SJSA1 (cell line): Measurements from ENCODE around the gene PPEF2. TPM values are rescaled to one million over a fixed set of nuclear protein-coding genes. Genes with fewer than 3 reads are reported as not detected.
"Not testable (repeated sequence)": the region's sequence is repeated elsewhere in the genome, so short reads cannot be mapped to it uniquely, and the experiment has no call there.

ENCODE experiments used
- DNase-seq, 2 experiments: peaks; one replicate each; pipeline ENCODE4 v3.0.0-alpha.2; 2015 to 2020; ENCODE audit warnings: low spot score in 2 of 2, low read depth in 1 of 2
- H3K27ac ChIP-seq: fragments of 250-450 bp; sonication (Bioruptor Pico); 2 replicates; pipeline ENCODE4 v1.5.1; 2020; ENCODE audit warnings: mild to moderate bottlenecking, moderate library complexity
- H3K27me3 ChIP-seq: fragments of 250-450 bp; sonication (Bioruptor Pico); replicated peaks from 2 replicates; pipeline ENCODE4 v1.5.1; 2020; ENCODE audit warnings: mild to moderate bottlenecking, moderate library complexity
- H3K36me3 ChIP-seq: fragments of 250-450 bp; sonication (Bioruptor Pico); 2 replicates; pipeline ENCODE4 v1.5.1; 2020; ENCODE audit warnings: mild to moderate bottlenecking
- H3K4me1 ChIP-seq: fragments of 250-450 bp; sonication (Bioruptor Pico); replicated peaks from 2 replicates; pipeline ENCODE4 v1.6.1; 2021; ENCODE audit warnings: mild to moderate bottlenecking
- H3K4me3 ChIP-seq: fragments of 250-450 bp; sonication (Bioruptor Pico); 2 replicates; pipeline ENCODE4 v1.5.1; 2020; ENCODE audit warnings: mild to moderate bottlenecking
- H3K9me3 ChIP-seq: fragments of 250-450 bp; sonication (Bioruptor Pico); replicated peaks from 2 replicates; pipeline ENCODE4 v1.5.1; 2020; ENCODE audit warnings: mild to moderate bottlenecking
- total RNA-seq: library from RNA; depleted of rRNA; stranded (reverse); fragments of >200 nt; shearing (Covaris generic); gene quantifications from 2 replicates; pipeline ENCODE4 v1.2.3, GENCODE V29; 2014

PPEF2 gene
- total RNA-seq, 1 experiment from 2014 or later = not detected

GRCh38 chr4:75916091-75916661 lies 13.9 kb upstream of the PPEF2 start:
- Histone ChIP-seq H3K4me1 (peaks cover 8% of the 10 kb centered on the region), H3K9me3 (no peaks in the 10 kb centered on the region), H3K27ac (no peak overlapping the region), H3K4me3 (no peak overlapping the region), H3K27me3 (no peaks in the 10 kb centered on the region), H3K36me3 (no peaks in the 10 kb centered on the region)
- peak in 1 of 2 experiments; percentile 64 for DNase-seq

GRCh38 chr4:75912968-75913367 lies 10.7 kb upstream of the PPEF2 start:
- Histone ChIP-seq H3K9me3 (no peaks in the 10 kb centered on the region), H3K36me3 (no peaks in the 10 kb centered on the region), H3K4me3 (no peak overlapping the region), H3K27ac (no peak overlapping the region), H3K4me1 (peaks cover 8% of the 10 kb centered on the region), H3K27me3 (no peaks in the 10 kb centered on the region)
- no peak for DNase-seq

- H3K27ac ChIP-seq, H3K4me3 ChIP-seq, DNase-seq, H3K9me3 ChIP-seq, H3K36me3 ChIP-seq, H3K4me1 ChIP-seq, H3K27me3 ChIP-seq: not testable (repeated sequence)
Measured at GRCh38 chr4:75910831-75911230, 8.6 kb upstream of the PPEF2 start.

- no peak overlapping the region for H3K27ac ChIP-seq
- H3K4me3 ChIP-seq = no peak overlapping the region
- DNase-seq = no peak
- no peaks in the 10 kb centered on the region for H3K9me3 ChIP-seq
- H3K27me3 ChIP-seq = no peaks in the 10 kb centered on the region
- no peaks in the 10 kb centered on the region for H3K4me1 ChIP-seq
- no peaks in the 10 kb centered on the region for H3K36me3 ChIP-seq
Measured at GRCh38 chr4:75909405-75909804, 7.2 kb upstream of the PPEF2 start.

DNA sequence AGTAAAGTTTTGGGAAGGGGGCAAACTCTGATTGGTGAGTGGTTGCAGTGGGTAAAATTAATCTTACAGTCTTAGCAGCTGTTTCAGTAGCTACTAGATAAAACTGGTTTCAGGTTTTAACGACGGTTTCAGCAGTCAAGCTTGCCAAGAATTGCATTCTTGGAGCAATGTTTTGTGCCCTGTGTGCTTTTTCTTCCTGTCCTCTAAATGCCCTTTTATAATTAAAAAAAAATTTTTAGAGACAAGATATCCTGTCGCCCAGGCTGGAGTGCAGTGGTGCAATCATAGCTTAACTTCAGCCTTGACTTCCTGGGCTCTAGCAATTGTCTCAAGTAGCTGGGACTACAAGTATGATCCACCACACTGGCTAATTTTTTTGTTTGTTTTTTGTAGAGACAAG lies 6.3 kb upstream of the PPEF2 start:
- Histone ChIP-seq H3K36me3 (no peaks in the 10 kb centered on the region), H3K4me1 (no peaks in the 10 kb centered on the region), H3K9me3 (no peaks in the 10 kb centered on the region), H3K27me3 (no peaks in the 10 kb centered on the region), H3K4me3 (no peak overlapping the region), H3K27ac (no peak overlapping the region)
- no peak for DNase-seq

GRCh38 chr4:75907966-75908365 lies 5.7 kb upstream of the PPEF2 start:
- H3K4me3 ChIP-seq = no peak overlapping the region
- no peaks in the 10 kb centered on the region for H3K27me3 ChIP-seq
- H3K9me3 ChIP-seq = no peaks in the 10 kb centered on the region
- H3K4me1 ChIP-seq = no peaks in the 10 kb centered on the region
- no peak overlapping the region for H3K27ac ChIP-seq
- H3K36me3 ChIP-seq = no peaks in the 10 kb centered on the region
- no peak for DNase-seq

GRCh38 chr4:75904076-75904475 lies 1.8 kb upstream of the PPEF2 start:
- no peaks in the 10 kb centered on the region for H3K27me3 ChIP-seq
- no peaks in the 10 kb centered on the region for H3K9me3 ChIP-seq
- DNase-seq = no peak
- no peak overlapping the region for H3K27ac ChIP-seq
- no peak overlapping the region for H3K4me3 ChIP-seq
- no peaks in the 10 kb centered on the region for H3K36me3 ChIP-seq
- no peaks in the 10 kb centered on the region for H3K4me1 ChIP-seq

GRCh38 chr4:75898536-75898935 lies 3.7 kb downstream of the PPEF2 start:
- no peaks in the 10 kb centered on the region for H3K9me3 ChIP-seq
- H3K27me3 ChIP-seq = no peaks in the 10 kb centered on the region
- no peak for DNase-seq
- no peak overlapping the region for H3K4me3 ChIP-seq
- H3K4me1 ChIP-seq = no peaks in the 10 kb centered on the region
- no peak overlapping the region for H3K27ac ChIP-seq
- H3K36me3 ChIP-seq = no peaks in the 10 kb centered on the region

DNA sequence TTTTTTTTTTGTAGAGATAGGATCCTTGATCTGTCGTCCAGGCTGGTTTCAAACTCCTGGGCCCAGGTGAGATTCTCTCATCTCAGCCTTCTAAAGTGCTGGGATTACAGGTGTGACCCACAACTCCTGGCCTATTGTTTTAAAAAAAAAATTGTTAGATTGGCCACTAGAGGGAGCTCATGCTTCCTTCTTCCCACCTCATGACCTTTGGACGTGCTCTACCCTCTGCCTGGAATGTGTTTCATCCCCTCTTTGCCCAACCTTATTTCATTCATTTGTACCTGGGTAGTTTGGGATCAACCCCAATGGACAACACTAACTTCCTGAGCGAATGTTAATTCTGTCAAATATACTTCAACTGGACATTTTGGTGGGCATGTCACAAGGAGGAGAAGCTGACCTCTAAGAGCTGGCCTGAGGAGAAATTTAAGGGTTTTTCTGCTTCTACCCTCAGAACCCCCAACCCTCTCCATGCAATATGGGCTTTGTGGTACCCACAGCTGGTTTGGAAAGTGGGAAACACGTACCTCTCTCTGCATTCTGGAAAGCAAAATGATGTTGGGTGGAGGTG lies 6.4 kb downstream of the PPEF2 start:
- Histone ChIP-seq H3K9me3 (no peaks in the 10 kb centered on the region), H3K27me3 (no peaks in the 10 kb centered on the region), H3K27ac (no peak overlapping the region), H3K4me1 (no peaks in the 10 kb centered on the region), H3K4me3 (no peak overlapping the region), H3K36me3 (no peaks in the 10 kb centered on the region)
- peak in 1 of 2 experiments; percentile 25 for DNase-seq

DNA sequence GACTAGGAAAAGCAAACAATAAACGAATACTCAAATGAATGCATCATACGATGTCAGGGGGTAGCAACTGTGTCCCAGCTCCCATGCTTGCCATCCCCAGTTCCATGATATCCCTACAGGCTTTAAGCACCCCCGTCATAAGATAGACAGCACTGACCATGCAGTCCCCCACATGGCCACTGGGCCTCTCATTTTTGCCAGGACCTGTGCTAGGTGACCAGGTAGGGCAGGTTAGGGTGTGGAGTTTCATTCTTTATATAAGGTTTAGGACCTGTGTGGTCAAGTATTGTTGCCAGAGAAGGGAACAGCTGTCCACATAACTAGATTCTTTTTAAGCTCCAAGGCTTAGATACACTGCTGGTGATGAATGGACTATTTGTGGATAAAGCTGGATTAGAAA lies 9.7 kb downstream of the PPEF2 start:
- Histone ChIP-seq H3K4me3 (no peak overlapping the region), H3K27me3 (0 out of 2 replicates have a peak, but pooled peaks cover 4% of the 10 kb centered on the region), H3K36me3 (no peaks in the 10 kb centered on the region), H3K27ac (no peak overlapping the region), H3K4me1 (no peaks in the 10 kb centered on the region), H3K9me3 (no peaks in the 10 kb centered on the region)
- no peak for DNase-seq

GRCh38 chr4:75891611-75892010 lies 10.6 kb downstream of the PPEF2 start:
- H3K9me3 ChIP-seq = no peaks in the 10 kb centered on the region
- H3K27ac ChIP-seq = no peak overlapping the region
- H3K4me1 ChIP-seq = no peaks in the 10 kb centered on the region
- no peaks in the 10 kb centered on the region for H3K36me3 ChIP-seq
- H3K27me3 ChIP-seq = 0 out of 2 replicates have a peak, but pooled peaks cover 4% of the 10 kb centered on the region
- H3K4me3 ChIP-seq = no peak overlapping the region
- DNase-seq = no peak

- H3K27ac ChIP-seq = no peak overlapping the region
- H3K27me3 ChIP-seq = 0 out of 2 replicates have a peak, but pooled peaks cover 4% of the 10 kb centered on the region
- no peak overlapping the region for H3K4me3 ChIP-seq
- no peaks in the 10 kb centered on the region for H3K36me3 ChIP-seq
- H3K4me1 ChIP-seq = no peaks in the 10 kb centered on the region
- H3K9me3 ChIP-seq = no peaks in the 10 kb centered on the region
- no peak for DNase-seq
Measured at GRCh38 chr4:75889537-75890199, 12.6 kb downstream of the PPEF2 start.

- Histone ChIP-seq H3K27me3 (0 out of 2 replicates have a peak, but pooled peaks cover 4% of the 10 kb centered on the region), H3K4me3 (no peak overlapping the region), H3K9me3 (no peaks in the 10 kb centered on the region), H3K27ac (no peak overlapping the region), H3K4me1 (no peaks in the 10 kb centered on the region), H3K36me3 (no peaks in the 10 kb centered on the region)
- no peak for DNase-seq
Measured at GRCh38 chr4:75886104-75886503, 16.1 kb downstream of the PPEF2 start.

- no peaks in the 10 kb centered on the region for H3K36me3 ChIP-seq
- H3K27ac ChIP-seq = no peak overlapping the region
- no peak overlapping the region for H3K4me3 ChIP-seq
- no peak for DNase-seq
- H3K4me1 ChIP-seq = no peaks in the 10 kb centered on the region
- H3K27me3 ChIP-seq = no peaks in the 10 kb centered on the region
- no peaks in the 10 kb centered on the region for H3K9me3 ChIP-seq
Measured at GRCh38 chr4:75881476-75881875, 20.8 kb downstream of the PPEF2 start.
